ENCODE measurements around the gene ZBTB14.
A peak's percentile ranks its signal among the peaks of the same experiment; 100 is the strongest.

The ZBTB14 gene

DNA sequence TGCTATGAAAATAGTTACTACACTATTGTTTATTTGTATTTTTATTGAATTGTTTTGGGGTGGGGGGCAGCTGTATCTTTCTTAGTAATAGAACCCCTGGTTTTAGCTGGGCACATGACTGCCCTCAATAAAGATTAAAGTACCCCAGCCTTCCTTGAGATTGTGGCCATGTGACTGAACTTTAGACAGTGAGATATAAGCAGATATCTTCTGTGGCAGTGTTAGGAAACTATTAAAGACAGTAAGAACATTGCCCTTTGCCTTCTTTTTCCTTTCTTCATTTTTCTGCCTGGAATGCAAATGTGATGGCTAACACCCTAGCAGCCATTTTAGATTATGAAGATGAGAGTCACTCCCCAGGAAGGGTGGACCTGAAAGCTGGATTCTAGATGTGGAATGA, 50.6 kb downstream of the ZBTB14 start:
- no peak overlapping the region for H3K4me3 ChIP-seq (ENCODE audit: low read depth, low read length)
- in situ Hi-C loops (cut with HindIII; ENCODE audit: low sequenced_read_pairs), result no loop called here
- DNase-seq (ENCODE audit: low read depth, low spot score), result no peak
- no peak for TF ChIP-seq CTCF (IDR thresholded peaks at IDR 0.05; ENCODE audit: low read depth, low read length)

DNA sequence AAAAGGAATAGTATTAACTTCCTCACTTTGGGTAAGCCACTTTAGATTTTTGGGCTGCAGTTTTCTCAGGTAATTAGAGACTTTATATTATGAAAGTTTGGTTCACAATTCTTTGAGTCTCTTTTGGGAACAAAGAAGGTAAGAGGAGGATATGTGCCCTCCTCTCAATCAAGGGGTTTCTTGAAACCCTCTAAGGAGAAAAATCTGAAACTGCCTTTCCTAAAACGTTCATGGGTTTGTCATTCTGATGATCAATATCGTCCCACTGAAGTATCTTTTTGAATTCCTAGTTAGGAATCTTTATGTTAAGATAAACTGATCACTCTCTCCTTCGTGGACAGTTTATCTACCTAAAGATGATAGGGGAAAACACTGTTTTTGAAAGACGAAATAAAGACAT, 56.1 kb downstream of the ZBTB14 start:
- peak overlapping the region; percentile 87 for H3K4me3 ChIP-seq (ENCODE audit: low read depth, low read length)
- in situ Hi-C loops (cut with HindIII; ENCODE audit: low sequenced_read_pairs), result no loop called here
- no peak for DNase-seq (ENCODE audit: low read depth, low spot score)
- TF ChIP-seq CTCF (IDR thresholded peaks at IDR 0.05; ENCODE audit: low read depth, low read length), result no peak

Measured in astrocyte of the spinal cord (primary cell).